ENCODE measurements around the gene SLC6A4. TPM values are rescaled to one million over a fixed set of nuclear protein-coding genes. Genes with fewer than 3 reads are reported as not detected.
"Not testable (repeated sequence)": the region's sequence is repeated elsewhere in the genome, so short reads cannot be mapped to it uniquely, and the experiment has no call there.

Gene SLC6A4
- total RNA-seq, 1 donor from 2014 or later, result 0.03 TPM

DNA sequence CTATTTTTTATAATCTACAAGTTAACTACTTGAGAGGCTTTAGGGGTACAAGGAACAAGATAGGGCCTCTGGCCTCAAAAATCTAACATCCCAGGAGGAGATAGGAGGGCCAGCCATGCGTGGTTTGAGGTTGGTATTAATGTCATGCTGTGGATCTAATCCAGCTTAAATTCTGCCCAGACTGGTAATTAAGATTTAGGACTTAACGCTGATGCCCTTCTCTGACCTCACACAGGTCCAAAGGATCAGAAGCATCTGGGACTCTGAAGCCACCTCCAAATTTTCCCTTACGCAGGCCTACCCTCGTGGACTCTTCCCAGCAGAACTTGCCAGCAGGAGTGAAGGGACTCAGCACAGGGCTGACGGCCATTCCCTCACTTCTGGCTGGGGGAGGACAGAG lies 15.1 kb downstream of the SLC6A4 start:
- DNase-seq (ENCODE audit: low read depth), result no peak

DNA sequence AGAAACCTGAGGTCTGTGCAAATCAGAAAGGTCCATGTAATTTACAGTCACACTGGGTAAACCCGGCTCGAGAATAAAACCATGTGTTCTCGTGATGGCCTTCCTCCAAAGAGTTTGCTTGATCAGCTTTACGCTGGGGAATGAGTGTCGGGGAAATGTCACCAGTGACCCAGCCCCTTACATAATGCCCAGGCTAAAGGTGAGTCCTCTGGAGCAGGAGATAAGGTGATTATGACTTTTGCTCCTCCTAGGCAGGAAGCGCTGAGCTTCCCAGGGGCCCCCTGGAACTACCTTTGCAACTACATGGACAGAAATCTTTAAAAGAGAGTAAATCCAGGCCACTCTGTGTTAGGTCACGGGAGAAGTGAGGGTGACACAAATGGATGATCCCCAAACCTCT lies 15.7 kb downstream of the SLC6A4 start:
- no peak for DNase-seq (ENCODE audit: low read depth)

DNA sequence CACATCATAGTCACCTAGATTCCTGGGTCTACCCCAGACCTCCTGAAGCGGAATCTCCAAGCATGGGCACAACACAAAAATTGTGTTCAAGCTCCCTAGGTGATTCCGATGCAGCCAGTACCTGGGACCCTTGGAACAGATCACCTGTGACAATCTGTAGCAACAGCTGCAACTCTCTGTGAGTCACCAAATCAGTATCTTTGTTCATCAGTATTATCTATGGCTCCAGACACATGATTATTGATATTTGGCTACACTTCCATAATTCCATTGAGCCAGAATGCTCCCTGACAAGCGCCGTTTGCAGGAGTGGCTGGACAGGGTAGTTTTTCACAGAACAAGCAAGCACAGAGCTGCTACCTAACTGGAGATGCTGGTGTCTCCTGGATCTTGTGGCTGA lies 16.2 kb downstream of the SLC6A4 start:
- no peak for DNase-seq (ENCODE audit: low read depth)

DNA sequence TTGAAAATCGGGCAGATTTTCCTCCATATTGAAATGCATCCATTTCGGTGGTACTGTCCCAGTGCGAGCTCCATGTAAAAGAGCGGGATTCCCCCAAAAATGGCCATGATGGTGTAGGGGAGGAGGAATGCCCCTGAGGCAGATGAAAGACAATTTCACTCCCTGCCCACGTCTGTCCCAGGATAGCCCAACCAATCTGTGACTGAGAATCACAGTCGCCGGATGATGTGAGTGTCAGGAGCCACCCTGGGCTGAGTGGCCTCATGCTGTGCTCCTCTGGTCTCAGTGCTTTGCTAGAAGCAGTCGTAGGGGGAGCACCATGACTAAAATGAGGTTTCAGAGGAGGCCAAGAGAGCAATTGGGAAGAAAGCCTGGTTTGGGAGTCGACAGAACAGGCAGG lies 16.7 kb downstream of the SLC6A4 start:
- DNase-seq (ENCODE audit: low read depth), result no peak

DNA sequence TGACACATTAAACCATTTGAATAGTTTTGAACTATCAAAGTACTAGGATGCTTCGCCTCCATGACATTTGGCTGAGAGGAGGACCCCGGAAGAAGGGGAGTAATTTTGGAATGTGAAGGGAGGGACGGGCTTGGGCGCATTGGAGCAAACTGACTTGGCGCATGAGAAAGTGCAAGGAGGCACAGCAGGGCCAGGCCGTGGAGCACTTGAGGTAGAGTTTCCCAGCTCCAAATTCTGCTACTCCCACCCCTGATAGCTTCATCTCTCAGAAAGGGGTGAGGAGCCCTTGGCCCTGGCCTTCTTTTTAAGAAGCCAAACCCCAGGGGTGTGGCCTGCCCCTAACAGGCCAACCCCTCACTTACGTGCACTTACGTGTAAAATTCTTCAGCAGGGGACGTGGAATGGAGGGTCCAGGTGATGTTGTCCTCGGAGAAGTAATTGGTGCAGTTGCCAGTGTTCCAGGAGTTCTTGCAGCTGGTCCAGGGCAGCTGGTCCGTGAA lies 17.7 kb downstream of the SLC6A4 start:
- DNase-seq (ENCODE audit: low read depth), result no peak

DNA sequence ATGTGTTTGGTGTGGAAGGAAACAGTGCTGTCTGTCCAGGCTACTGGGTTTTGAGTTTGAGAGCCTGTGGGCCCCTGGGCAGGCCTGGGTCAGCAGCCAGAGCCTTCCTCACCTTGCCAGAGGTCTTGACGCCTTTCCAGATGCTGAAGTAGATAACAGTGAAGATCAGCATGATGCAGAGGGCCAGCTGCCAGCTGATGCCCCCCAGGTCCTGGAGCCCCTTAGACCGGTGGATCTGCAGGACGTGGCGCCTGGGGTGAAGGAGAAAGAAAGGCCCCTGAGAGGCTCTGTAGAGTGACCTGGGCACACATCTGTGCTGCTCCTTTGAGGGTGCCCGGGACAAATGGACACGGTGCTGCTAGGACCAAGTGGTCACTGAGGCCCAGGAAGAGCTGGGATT lies 18.4 kb downstream of the SLC6A4 start:
- DNase-seq (ENCODE audit: low read depth), result no peak

DNA sequence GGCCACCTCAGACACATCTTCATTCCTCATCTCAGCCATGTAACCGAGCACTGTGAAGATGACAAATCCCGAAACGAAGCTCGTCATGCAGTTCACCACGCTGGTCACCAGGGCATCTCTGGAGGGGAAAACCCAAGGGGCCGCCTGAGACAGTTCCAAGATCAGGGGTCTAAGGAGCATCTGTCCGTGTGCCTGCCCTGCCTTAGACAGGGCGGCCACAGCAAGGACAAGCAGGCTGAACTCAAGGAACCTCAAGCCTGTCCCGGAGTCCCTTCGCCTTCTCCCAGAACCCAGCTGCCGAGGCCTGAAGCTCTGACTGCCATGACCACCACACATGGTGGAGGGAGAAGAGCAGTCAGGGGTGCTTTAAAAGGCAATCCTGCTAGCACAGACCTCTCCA lies 22.7 kb downstream of the SLC6A4 start:
- DNase-seq (ENCODE audit: low read depth), result no peak

DNA sequence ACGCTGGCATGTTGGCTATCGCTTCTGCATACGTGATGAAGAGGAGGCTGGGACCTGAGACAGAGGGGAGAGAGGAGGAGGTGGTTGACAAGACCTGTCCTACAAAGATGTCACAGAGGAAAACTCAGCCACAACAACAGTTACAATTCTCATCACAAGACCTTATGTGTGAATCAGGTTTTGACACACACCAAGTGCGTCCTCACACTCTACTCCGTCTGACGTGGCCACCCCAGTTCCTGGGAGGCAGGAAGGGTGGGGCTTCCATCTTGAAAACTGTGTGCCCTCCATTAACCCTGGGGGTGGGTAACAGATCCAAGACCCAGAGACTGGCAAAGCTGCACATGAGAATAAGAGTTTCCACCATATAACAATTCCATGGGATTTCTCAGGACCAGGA lies 24.1 kb downstream of the SLC6A4 start:
- DNase-seq (ENCODE audit: low read depth), result no peak

DNA sequence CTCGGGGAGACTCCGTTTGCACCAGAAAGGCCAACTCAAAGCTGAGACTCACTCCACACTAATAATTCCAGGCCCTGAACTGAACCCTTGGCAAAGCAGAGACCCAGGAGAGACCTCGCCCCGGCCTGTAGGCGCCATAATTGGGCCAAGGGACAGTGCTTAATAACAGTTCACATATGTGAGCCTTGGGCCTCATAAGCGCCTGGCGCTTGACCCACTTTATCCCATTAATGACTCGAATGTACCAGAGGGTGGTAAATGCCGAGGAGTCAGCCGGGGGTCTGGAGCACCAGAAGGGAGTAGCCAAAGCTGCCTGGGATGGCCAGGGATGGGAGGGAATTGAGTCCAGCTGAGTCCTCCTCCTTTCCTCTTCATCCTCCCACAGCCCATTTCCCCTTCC lies 24.6 kb downstream of the SLC6A4 start:
- no peak for DNase-seq (ENCODE audit: low read depth)

DNA sequence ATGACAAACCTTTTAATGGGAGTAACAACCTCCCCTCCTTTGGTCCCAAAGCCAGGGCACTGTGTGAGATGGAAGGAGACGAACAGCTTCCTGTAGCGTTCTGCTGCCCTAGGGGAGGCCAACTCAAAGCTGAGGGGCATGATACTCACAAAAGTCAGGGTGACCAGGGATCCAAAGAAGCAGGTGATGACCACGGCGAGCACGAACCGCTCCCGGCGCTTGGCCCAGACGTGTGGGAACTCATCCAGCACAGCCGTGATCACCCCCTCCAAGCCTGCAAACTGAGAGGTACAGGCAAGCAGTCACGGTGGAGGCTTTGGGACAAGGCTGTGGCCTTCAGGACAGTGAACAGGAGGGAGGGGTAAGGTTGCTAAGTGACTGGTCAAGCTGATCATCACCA lies 25.1 kb downstream of the SLC6A4 start:
- no peak for DNase-seq (ENCODE audit: low read depth)

DNA sequence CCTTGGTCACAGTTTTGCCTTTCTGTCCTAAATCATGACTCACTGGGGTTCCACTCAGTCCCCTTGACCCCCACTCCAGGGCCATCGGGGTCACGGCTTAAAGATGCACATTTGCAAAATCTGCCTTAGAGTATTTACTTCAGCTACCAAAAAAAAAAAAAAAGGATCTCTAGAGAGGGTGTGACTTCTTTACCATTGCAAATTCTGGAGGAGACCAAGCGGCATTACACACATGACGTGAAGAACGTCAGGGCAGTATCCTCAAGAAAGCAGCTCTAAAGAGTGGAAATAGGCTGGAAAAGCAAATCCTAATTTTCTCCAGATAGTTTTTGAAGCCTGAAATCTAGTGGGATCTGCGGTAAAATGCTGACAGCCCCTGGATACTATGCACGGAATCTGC lies 25.6 kb downstream of the SLC6A4 start:
- no peak for DNase-seq (ENCODE audit: low read depth)

DNA sequence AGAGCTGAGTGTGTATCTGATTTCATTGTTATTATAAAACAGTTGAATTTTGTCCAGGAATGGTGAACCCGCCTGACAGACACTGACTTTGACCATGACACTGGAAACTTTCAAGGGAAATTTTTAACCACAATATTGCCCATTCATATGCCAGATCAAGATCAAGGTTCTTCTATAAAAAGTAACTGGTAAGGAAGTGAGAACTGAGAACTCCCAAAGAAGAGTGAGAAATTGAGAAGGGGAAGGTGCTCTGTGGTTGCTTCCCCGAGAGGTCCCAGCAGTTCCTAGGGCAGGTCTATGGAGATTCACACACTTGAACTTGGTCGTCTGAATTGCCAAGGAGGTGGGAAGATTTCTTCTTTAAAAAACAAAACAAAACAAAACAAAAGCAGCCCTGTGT lies 27.3 kb downstream of the SLC6A4 start:
- DNase-seq (ENCODE audit: low read depth), result no peak

DNA sequence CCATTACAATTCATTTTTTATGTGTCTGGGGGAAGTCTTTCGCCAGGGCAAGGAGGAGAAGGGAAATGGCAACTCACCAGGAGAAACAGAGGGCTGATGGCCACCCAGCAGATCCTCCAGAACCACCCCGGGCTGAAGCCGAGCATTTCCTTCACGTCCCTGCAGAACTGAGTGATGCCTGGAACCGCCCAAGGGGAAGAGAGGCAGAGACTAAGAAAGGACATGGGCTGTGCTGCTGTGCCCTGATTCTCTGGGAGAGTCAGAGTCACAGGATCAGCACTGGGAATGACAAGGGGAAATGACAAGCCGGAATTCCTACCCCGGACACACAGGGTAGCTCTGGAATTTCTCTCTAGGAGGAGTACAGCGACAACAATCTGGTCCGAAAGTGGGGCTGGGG lies 27.8 kb downstream of the SLC6A4 start:
- no peak for DNase-seq (ENCODE audit: low read depth)

DNA sequence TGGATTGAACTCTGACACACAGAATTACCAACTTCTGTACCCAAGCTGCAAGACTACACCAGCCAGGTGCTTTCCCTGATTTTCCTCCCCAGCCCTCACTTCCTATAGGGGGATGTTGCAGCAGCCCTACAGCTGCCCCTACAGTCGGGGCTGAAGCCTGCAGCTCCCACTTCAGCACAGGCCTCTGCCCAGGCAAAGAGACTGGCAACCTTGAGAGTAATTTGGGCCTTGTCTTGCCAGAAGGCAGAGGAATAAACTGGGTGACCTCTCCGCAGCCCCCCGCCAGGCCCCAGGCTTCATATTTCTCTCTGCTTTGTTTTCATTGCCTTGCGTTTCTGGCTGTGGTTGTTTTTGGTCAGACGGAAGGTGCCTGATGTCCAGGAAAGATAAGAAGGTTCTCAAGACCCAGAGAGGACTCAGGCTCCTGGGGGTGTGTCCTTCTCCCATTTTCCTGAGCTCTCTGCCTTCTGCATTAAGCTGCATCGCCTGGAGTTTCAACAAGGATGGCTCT lies 32.0 kb downstream of the SLC6A4 start:
- no peak for DNase-seq (ENCODE audit: low read depth)

DNA sequence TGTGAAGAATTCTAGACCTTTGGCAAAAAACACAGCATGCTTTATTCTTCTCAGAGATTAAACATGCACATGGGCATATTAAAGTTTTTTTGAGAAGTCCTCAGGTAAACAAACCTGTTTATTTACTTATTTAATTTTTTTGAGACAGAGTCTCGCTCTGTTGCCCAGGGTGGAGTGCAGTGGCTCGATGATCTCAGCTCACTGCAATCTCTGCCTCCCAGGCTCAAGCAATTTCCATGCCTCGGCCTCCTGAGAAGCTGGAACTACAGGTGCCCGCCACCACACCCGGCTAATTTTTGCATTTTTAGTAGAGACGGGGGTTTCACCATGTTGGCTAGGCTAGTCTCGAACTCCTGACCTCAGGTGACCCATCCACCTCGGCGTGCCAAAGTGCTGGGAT lies 34.8 kb downstream of the SLC6A4 start:
- not testable (repeated sequence) for DNase-seq (ENCODE audit: low read depth)

DNA sequence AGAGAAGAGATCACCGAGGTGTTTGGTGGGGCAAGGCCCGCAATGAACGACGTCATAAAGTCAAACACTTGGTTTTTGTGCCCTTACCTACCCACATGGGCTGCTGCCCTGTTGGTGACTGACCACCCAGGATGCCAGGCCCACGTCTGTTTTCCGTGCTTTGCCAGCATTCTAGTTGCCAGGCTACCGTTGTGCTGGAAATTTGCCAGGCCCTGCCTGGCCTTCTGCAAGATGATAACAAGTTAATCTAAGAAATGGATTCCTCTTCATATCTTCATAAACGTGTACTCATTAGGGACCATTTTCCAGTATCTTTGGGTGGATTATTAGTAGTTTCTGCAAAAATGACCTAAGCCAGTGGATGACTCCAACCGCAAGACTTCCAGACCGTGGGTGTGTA lies 35.4 kb downstream of the SLC6A4 start:
- no peak for DNase-seq (ENCODE audit: low read depth)

DNA sequence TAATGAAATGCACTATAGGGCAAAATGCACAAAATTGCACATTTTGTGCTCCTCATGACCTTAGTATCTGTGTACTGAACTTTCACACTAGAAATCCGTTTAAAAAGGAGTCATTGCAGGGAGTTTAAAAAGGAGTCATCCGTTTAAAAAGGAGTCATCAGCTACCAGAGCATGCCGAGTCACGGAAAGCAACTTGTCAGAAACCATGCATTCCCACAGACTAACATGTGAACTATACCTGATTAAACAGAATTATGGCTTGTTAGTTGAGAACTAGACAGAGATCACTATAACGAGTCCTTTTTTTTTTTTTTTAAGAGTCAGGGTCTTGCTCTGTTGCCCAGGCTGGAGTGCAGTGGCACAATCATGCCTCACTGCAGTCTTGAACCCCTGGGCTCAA lies 35.9 kb downstream of the SLC6A4 start:
- DNase-seq (ENCODE audit: low read depth), result no peak

DNA sequence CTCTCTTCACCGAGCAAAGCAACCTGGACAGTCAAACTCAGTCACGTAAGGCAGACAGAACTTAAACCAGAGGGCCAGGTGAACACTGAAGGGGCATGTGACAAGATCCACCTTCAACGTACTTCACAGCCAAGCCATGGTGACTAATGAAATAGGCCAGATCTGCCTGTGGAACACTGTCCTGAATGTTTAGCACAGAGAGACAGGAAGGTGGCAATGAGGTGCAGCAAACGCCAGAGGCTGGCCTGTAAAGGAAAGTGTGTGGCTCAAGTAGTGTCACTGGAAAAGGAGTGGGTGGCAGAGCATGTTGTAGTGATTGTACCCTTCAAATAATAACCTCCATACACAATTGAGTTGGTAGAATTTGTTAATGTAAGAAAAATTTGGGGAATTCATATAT lies 38.1 kb downstream of the SLC6A4 start:
- DNase-seq (ENCODE audit: low read depth), result no peak

DNA sequence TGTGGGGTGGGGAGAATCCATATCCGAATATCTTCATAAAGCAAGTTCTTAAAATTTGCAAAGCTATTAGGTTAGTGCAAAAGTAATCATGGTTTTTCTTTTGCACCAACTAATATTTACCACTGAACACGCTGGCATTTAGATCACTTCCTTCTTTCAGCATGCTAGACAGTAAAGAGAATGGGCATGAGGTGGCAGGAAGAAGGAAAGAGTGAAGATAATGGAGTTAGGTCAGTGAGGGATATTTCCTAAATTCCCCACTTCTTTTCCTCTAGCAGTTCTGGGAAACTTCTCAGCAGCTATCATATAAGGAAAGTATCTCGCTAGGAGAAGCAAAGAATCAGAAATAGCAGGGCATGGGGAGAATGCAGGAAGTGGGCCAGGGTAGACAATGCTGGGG lies 39.0 kb downstream of the SLC6A4 start:
- DNase-seq (ENCODE audit: low read depth), result no peak

DNA sequence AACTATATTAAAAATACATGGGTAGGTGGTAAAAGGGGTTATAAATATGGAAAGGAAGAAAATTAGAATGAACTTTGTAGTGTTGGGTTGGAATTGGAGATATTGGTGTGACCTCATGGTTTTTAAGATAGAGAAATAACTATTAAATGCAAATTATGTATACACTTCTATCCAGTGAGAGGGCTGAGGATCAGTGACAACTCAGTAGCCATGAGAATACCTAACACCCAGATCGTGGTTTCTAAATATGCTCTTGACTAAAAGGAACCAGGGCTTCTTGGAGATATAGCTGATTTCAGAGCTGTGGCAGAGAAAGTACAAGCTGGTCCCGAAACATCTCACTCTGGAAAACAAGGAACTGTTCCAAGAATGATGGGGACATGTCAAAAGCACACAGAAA lies 44.4 kb downstream of the SLC6A4 start:
- DNase-seq (ENCODE audit: low read depth), result no peak

DNA sequence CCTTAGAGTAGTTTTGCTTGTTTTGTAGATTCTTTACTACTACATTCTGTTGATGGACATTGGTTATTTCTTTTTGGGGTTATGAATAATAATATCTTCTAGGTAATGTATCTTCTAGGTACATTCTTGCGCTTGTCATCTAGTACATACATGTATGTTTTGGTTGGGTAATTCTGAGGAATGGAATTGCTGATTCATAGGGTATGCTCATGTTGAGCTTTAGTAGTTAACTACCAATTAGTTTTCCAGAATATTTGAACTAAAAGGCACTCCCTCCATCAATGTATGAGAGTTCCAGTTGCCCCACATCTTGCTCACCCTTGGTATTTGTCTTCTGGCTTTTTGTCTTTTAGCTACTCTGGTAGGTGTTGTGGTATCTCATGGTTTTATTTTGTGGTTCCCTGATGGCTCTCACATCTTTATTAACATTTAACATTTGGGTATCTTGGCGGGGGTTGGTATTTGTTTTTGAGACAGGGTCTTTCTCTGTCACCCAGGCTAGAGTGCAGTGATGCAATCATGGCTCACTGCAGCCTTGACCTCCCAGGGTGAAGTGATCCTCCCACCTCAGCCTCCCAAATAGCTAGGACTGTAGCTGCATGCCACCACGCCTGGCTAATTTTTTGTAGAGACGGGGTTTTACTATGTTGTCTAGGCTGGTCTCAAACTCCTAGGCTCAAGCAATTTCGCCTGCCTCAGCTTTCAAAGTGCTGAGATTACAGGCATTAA lies 47.1 kb downstream of the SLC6A4 start:
- DNase-seq (ENCODE audit: low read depth), result no peak

DNA sequence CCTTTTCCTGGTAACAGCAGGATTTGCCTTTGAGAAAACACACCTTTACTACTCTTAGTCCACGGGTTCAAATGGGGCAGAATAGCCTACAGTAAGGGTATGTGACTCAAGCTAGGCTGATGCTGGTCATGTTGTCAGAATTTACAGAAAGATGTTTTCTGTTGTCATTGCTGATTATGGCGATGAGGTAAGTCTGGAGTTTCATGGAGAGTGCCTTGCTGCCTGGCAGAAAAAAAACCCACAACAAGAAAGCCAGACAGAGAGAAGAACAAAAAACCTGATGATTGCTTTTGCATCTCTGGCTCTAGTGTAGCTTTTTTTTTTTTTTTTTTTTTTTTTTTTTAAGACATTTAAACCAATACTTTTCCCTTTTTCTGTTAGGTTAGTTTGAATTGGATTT lies 47.9 kb downstream of the SLC6A4 start:
- no peak for DNase-seq (ENCODE audit: low read depth)

DNA sequence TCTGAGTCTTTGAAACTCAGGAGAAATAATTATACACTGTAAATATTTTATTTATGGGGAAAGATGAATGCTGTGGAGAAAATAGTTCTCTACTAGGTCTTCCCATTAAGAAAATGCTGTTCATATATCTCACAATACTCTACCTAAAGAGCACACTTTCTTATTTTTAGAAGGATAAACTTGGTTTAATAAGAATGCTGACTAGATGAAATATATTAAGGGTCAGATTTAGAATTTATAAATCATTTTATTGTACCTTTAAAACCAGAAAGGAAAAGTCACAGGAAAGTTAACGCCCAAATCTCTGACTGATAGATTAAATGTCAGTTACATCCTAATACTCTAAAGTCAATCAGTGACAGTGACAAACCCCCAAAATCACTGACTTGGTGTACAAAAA lies 48.7 kb downstream of the SLC6A4 start:
- no peak for DNase-seq (ENCODE audit: low read depth)

DNA sequence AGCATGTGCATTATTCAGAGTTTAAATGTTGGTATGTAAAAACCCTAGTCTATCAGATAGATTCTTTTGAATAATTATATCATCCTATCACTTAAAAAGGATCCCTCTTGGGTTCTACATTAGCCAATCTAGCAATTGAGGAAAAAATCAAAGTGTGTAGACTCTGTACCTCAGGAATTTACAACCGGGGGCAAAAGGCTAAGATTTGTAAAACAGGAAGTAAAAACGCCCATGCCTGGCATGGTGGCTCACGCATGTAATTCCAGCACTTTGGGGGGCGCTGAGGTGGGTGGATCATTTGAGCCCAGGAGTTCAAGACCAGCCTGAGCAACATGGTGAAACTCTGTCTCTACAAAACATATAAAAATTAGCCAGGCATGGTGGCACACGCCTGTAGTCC lies 58.6 kb downstream of the SLC6A4 start:
- no peak for DNase-seq (ENCODE audit: low read depth)
